Stimulated activated CD8-positive, alpha-beta memory T cell treated with anti-CD3 and anti-CD28 coated beads, Interleukin-4, amount 100 ng/mL, for 24 hours (primary cell): ENCODE measurements around the gene GRIK1.

ENCODE experiments used
- DNase-seq: peaks from one replicate; pipeline ENCODE4 v3.0.0-alpha.2; 2020; ENCODE audit warnings: low read depth

GRIK1 gene

DNA sequence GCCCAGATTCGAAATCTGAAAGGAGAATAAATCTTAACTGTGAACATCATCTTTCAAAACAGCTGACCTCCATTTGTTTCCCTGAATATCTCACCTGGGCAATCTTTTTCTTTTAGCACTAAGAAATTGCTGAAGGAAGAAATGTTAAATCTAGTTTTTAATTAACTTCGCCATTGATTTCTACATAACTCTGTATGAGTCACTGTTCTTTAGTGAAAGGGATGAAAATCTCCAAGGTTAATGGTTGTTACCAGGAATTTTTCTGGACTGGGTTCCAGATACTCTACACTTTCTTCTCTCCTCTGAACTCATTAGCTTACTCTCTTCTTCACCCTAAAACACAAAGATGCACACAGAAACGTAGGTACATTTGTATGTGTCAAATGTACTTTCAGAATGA is 405.3 kb downstream of the GRIK1 start:
- DNase-seq, result no peak

- DNase-seq, result no peak
Observed at GRCh38 chr21:29529139-29529538, 410.7 kb downstream of the GRIK1 start.

DNA sequence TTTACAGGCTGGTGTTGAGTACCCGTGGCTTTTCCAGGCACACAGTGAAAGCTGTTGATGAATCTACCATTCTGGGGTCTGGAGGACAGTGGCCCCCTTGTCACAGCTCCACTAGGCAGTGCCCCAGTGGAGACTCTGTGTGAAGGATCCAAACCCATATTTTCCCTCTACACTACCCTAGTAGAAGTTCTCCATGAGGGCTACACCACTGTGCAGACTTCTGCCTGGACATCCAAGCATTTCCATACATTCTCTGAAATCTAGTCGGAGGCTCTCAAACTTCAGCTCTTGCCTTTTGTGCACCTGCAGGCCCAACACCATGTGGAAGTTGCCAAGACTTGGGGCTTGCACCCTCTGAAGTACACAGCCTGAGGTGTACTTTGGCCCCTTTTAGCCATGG is 413.3 kb downstream of the GRIK1 start:
- DNase-seq, result no peak

GRCh38 chr21:29524055-29524454 is 415.7 kb downstream of the GRIK1 start:
- DNase-seq, result no peak

- DNase-seq, result no peak
Observed at GRCh38 chr21:29523646-29524045, 416.1 kb downstream of the GRIK1 start.

GRCh38 chr21:29521872-29522271 is 417.9 kb downstream of the GRIK1 start:
- no peak for DNase-seq

DNA sequence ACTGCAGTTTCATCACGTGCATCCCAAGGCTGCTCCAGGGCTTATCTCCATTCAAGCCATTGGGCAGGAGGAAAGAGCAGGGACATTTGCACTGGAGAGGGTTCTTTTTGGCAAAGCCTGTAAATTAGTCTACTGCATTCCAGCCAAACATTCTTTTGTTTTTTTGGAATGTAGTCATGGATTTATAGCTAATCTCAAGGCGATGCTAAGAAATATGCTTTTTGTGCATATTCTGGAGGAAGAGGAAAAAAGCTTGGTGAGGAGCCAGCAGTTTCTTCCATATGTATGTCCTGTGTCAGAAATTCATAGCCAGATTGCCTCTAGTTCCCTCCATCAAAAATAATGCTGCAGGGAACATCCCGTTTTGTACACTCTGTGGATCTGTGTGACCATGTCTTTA is 419.6 kb downstream of the GRIK1 start:
- no peak for DNase-seq

GRCh38 chr21:29514652-29515247 is 425.0 kb downstream of the GRIK1 start:
- DNase-seq, result no peak

GRCh38 chr21:29513535-29513934 is 426.3 kb downstream of the GRIK1 start:
- DNase-seq, result no peak

DNA sequence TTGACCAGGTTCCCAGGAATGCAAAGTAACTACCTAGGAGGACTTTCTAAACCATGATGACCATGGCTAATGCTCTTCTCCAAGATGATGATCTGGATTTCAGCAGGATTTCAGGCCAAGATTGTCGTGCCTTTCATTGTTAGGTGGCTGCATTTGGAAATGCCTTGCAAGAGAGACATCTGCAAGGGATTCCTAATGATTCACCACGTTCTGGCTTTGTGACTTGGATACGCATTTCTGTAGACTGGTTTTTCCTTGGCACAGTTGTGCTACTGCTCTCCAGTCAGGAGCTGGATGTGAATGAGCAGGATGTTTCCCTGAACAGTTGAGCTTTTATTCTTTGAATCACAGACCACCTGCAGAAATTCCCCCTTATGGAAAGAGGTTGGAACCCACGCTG is 428.7 kb downstream of the GRIK1 start:
- no peak for DNase-seq

GRCh38 chr21:29509121-29509520 is 430.7 kb downstream of the GRIK1 start:
- DNase-seq, result no peak

DNA sequence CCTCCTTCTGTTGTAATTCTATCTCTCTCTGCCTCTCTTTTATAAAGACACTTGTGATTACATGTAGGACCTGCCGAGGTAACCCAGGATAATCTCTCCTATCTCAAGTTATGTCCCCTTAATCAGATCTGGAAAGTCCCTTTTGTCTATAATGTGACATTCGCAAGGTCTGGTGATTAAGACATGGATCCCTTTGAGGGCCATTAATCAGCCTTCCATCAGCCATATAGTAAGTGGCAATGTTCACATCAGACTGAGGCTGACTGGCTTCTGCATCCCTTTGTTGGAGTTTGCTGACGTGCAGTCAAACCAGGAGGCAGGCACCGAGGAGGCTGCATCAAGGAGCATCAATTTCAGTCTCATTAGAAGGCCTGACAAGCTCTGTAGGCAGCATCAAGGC is 431.5 kb downstream of the GRIK1 start:
- no peak for DNase-seq

GRCh38 chr21:29506947-29507346 is 432.8 kb downstream of the GRIK1 start:
- no peak for DNase-seq

GRCh38 chr21:29506214-29506613 is 433.6 kb downstream of the GRIK1 start:
- no peak for DNase-seq

GRCh38 chr21:29504751-29505321 is 435.0 kb downstream of the GRIK1 start:
- DNase-seq, result no peak

DNA sequence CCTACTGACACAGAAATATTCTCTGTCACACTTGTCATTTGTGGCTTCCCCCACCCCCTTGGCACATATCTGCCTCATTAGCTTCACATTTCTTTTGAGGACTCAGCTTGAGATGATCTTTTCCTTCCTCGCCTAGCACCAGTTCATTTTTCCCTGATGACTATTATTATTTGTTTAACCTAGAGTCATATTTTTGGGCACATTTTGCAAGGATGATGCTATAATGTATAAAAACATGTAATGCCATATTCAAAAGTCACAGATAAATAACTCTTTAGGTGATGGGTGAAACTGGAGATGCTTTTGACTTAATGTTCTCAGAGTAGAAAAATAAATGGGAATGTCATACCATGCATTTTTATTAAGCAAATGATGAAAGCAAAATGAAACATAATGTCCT is 438.3 kb downstream of the GRIK1 start:
- DNase-seq, result no peak

- no peak for DNase-seq
Observed at GRCh38 chr21:29499734-29500343, 440.0 kb downstream of the GRIK1 start.

GRCh38 chr21:29499229-29499628 is 440.6 kb downstream of the GRIK1 start:
- no peak for DNase-seq

DNA sequence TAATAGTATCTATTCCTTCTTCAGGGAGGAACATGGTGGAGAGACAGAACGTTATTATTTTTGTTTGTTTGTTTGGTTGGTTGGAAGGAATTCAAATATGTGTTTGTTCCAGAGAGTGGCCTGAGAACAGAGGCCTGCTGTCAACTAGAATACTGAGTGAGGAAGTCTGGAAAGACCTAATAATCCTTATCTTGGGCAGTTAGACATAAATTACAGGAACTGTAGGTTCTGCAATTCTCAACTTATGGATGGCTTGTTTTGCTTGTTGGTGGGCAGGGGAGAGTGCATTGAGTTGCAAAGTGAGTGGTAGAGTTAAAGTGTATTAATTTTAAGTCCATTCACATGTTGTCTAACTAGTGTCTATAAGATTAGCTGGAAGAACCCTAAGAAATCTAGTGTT is 443.5 kb downstream of the GRIK1 start:
- DNase-seq, result no peak

DNA sequence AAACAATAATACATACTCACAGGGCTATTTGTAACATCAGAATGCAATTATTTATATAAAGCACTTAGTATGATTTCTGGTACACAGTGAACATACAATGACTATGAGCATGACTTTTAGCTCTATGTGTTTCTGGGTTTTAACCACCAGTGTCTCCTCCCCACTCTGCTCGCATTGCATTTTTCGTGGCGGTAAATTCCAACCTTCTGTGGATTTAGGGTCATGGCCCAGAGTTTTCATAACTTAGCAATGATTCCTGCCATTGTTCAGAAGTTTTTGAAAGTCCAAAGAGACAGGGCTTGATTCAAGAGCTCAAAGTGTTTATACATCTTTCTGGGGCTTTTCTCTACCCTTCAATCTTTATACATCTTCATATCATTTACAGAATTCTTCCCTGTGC is 449.8 kb downstream of the GRIK1 start:
- no peak for DNase-seq

DNA sequence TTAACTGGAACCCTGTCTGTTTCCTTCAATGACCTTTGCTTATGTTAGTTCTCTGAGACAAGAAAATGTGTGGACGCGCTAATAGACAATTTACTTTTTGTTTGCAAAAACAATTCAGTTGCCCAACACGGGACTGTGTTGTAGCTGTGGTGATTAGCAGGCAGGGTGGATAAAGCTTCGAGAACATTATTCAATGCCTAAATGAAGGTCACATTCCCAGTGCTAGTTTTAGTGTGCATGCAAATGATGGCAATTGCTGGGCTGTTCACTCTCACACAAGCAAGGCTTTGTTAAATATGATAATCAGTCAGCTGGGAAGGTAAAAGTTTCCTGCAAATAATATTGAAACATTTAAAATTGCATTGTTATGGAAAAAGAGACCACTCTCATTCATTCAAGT is 452.6 kb downstream of the GRIK1 start:
- no peak for DNase-seq
